Measurements from ENCODE around the gene GPLD1.
A peak's percentile ranks its signal among the peaks of the same experiment; 100 is the strongest.
"Not testable (repeated sequence)": the region's sequence is repeated elsewhere in the genome, so short reads cannot be mapped to it uniquely, and the experiment has no call there.

Gene GPLD1

DNA sequence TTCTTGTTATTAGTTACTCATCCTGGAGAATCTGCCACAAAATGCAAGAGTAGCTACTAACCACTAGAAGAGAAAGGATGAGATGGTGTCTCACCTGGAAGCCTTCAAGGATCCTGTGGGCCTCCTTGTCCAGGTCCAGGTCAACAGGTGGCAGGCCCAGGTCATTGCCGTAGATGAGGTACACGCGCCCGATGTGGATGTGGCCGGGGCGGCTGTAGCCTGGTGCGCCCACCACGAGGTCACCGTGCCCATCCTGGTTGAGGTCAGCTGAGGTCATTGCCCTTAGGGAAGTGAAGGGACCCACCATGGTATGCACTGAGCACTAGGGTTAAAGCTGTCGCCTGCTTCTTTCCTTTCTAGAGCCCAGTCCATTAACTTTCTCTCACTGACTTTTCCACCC is 35.5 kb downstream of the GPLD1 start:
- DNase-seq (ENCODE audit: low spot score), result no peak

DNA sequence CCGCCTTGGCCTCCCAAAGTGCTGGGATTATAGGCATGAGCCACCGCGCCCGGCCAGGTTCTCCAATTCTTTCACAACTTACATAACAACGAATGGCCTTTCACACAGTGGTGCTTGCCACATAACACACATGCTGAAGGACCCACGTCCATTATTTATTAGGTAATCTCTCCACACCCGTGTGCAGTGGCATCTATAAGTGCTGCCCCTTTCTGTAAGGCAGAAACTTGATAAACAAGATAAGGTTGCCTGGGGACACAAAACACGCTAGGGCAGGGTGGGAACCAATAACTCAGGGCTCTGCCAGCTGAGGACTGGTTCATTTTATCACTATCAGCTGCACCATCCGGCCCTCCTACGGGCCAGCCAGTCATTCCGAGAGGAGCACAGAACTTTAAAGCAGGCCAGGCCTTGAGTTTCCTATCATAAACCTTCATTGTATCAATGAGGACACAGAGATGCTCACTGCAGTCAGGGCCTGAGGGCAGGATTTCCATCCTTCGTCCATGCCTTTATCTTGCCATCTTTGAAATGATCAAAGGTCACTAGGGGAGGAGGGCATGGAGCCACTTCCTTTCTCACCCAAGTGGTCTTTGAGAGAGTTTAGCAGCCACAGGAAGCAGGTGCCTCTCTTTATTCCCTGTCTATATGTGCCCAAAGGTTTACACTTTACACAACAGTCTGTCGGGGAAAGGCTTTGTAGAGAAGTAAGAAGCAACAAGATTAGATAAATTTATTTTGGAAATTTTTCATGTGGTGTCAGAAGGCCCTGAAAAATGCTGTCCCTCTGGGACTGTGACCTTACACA is 37.6 kb downstream of the GPLD1 start:
- DNase-seq (ENCODE audit: low spot score), result no peak

DNA sequence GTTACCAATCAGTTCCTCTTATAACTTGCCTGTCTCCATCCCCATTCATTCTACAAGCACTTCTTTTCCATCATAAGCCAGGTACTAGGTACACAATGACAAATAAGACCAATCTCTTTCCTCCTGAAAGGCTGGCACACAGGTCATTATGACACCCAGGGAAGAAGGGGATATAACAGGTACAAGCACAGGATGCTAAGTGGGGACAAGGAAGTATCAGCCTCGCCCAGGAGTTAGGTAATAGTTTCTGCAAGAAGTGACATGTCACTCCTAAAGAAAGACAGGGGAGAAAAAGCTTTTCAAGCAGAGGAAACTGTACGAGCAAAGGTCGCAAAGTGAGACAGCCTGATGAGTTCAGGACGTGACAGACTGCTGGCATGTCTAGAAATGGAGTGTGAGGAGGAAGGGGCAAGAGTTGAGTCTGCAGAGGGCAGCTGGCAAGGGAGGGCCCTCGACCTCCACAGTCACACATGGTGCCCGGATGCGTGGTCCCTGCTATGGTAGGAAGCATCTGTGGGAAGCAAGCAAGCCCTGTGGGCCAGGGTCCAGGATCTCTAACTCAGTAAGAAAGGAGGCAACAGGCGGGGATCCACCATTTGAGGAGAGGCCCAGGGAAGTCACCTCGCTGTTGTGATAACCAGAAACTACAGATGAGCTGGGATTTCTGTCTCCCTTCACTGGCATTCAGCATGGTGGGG is 40.4 kb downstream of the GPLD1 start:
- no peak for DNase-seq (ENCODE audit: low spot score)

DNA sequence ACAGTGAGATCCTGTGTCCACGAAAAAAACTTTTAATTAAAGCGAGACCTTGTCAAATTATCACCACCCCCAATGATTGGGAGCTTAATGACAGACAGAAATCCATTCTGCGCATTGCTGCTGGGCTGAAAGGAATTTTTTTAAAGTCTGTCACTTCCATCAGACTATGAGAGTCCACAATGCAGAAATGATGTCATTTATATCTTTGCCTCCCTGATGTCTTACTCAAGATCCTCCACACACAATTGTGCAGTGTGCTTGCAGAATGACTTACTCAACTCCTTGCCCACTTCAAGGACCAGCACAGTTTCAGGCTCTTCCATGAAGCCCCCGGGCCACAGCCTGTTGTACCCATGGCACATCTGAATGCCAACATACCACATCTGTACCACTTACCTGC is 41.0 kb downstream of the GPLD1 start:
- DNase-seq (ENCODE audit: low spot score), result no peak

DNA sequence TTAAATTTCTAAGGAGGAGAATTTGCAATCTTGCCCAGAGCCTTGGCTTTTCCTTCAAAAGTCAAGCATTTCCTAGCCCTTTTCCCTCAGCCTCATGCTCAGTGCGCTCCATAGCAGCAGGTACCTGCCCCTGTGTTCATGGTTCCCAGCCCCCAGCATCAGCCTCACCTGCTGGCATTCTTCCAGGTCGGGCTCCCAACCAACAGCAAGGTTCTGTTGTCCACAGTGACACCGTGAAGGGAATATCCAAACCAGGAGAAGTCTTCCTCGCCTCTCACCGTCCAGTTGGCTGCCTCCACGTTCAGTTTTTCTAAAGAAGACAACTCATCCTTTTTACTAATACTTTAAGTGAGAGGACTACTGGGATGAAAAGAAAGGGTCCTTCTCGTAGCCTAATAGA is 42.7 kb downstream of the GPLD1 start:
- no peak for DNase-seq (ENCODE audit: low spot score)

DNA sequence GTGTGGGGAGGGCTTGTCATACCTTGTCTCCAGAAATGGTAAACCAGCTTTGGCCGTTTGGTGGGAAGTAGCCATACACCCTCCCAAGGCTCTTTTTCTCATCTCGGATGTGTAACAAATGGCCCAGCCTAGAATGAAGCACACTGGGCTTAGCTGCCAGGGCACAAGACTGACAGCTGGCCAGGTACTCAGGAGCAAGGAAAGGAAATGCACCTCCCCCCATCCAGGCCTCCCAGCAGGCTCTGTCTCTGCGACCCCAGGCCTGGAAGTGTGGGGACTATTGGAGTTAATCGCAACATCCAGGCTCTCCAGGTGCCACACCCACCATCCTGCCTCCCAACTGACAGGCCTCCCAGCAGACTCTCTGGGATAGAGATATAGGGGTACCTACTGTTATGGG is 43.7 kb downstream of the GPLD1 start:
- no peak for DNase-seq (ENCODE audit: low spot score)

DNA sequence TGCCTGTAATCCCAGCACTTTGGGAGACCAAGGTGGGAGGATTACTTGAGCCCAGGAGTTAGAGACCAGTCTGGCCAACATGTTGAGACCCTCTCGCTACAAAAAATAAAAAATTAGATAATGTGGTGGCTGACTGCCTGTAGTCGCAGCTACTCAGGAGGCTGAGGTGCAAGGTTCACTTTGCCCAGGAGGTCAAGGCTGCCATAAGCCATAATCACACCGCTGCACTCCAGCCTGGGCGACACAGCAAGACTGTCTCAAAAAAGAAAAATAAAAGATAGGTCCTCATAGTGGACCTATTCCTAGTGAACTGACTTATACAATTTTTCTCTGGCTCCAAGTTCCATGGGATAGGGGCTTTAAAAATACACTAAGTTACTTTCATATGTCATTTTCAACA is 44.8 kb downstream of the GPLD1 start:
- no peak for DNase-seq (ENCODE audit: low spot score)

DNA sequence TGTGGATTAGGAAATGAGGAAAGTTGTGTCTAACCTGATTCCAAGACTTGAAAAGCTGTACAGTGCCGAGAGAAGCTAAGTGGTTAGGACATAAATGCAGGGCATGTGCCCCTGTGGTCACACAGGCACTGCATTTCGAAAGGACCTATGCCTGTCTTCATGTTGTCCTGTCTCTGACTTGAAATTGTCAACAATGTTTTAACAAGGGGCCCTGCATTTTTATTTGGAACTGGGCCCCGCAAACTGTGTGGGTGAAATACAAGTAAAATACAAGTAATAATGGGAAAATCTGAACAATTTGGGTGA is 47.8 kb downstream of the GPLD1 start:
- DNase-seq (ENCODE audit: low spot score), result no peak

DNA sequence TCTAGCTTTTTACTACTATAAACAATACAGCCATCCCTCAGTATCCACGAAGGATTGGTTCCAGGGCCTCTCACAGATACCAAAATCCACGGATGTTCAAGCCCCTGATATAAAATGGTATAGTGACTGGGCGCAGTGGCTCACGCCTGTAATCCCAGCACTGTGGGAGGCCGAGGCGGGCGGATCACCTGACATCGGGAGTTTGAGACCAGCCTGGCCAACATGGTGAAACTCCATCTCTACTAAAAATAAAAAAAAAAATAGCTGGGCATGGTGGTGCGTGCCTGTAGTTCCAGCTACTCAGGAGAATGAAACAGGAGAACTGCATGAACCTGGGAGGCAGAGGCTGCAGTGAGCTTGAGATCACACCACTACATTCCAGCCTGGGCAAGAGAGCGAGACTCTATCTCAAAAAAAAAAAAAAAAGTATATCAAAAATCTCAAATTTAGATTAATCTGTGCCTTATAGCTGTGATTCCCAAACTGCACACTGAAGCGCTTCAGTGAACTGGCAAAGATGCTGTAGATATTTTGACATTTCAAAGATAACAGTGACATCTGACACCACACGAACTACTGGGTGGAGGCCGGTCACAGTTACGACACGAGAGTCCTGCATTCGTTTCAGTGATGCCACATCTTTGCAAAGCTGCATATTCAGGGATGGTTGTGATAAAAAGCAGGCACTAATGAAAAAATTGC is 48.3 kb downstream of the GPLD1 start:
- DNase-seq (ENCODE audit: low spot score), result no peak

DNA sequence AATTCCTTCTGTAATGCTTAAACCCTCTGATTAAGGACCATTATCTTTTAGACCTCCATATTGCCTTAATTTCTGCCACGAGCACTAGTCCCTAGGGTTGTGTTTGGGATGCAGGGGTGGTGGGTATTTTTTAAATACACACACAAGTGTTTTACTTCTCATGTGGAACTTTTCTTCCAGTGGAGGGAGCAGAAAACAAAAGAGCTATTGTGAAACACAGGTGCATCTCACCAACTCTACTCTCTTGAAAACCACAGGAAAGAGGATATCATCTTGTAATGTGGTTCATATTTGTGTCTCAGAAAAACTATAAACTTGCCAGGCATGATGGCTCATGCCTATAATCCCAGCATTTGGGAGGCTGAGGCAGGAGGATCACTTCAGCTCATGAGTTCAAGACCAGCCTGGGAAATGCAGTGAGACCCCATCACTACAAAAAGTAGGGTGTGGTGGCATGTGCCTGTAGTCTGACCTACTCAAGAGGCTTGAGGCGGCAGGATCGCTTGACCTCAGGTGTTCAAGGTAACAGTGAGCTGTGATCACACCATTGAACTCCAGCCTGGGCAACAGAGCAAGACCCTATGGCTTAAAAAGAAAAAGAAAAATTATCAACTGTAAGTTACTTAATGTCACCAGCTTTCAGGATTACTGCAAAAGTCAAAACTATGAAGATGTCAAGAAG is 49.4 kb downstream of the GPLD1 start:
- DNase-seq (ENCODE audit: low spot score), result no peak

DNA sequence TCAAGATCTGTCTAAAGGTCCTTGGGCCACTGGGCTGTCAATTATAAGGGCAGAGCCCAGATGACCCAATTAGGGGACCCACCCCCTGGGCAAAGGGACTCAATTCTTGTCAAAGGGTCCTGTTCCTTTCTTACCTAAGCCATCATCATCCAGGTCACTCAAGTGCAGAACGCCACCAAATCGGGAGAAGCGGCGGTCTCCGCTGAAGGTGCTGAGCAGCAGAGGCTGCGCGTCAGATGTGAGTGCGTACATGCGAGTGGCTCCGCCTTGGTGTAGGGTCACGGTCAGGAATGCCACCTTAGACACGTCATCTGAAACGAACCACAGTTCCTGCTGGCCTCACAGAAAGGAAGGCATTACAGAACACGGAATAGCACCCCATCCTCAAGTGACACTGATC is 52.4 kb downstream of the GPLD1 start:
- DNase-seq (ENCODE audit: low spot score), result no peak

DNA sequence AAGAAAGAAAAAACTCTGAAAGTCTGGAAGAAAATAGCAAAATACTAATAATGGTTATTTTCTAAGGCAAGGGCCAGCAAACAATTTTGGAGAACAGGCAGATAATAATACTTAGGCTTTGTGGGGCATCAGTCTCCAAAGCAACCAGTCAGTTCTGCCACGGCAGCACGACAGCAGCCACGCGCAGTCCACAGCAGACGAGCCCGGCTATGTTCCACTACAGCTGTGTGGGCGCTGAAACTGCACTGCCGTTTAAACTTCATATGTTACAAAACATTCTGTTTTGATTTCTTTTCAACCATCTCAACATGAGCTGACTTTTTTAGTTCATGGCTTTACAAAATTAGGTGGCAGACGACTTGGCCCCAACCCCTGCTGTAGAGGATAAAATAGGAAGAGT is 56.8 kb downstream of the GPLD1 start:
- DNase-seq (ENCODE audit: low spot score), result no peak

DNA sequence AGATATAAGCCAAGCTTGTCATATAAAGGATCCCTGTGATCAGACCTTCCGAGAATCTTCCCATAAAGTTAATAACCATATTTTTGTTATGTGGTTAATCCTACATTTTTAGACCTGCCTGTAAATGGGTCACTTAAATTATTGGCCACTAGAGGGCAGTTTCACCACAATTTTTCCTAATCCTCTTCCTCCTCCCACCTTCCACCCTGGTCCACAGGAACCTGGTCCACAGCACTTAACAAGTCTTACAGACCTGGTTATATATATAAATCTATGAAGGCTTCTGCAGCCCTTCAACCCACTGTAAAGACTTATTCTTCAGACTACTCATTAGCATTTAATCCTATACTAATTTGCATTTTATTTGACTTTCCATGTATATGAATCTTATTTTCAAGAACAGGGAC is 58.3 kb downstream of the GPLD1 start:
- DNase-seq (ENCODE audit: low spot score), result peak; percentile 61

DNA sequence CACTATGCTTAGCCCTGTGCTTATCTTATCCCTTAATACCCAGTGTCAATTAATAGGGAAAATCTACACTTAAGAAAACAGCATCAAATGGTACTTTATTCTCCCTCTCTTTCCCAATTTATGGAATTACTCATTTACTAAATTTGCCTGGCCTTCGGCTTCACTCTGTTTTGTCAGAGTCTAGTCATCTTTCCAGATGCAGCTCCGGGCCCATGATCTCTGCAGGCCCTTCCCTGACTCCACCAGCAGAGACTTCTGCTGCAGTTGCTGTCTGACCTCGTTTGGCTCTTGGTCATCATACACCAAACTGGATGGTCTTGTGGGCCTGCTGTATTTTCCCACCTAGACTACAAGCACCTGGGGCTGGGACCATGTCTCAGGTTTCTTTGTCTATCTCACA is 59.3 kb downstream of the GPLD1 start:
- no peak for DNase-seq (ENCODE audit: low spot score)

DNA sequence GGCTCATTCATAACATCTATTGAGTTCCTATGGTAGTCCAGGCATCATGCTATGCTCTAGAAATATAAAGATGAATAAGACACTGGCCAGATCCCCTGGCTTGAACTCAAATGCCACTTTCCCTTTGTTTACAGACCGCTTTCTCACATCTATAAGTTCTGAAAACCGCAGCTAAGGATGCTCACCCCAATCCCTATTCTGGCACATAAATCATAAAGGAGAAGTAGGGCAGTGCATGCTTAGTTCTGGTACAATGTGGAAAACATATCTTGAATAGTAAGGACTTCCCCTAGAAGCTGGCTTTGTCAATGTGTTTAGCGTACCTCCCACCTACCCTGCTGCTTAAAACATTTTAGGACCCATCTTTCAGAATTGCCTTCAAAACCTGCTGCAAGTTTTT is 60.2 kb downstream of the GPLD1 start:
- no peak for DNase-seq (ENCODE audit: low spot score)

DNA sequence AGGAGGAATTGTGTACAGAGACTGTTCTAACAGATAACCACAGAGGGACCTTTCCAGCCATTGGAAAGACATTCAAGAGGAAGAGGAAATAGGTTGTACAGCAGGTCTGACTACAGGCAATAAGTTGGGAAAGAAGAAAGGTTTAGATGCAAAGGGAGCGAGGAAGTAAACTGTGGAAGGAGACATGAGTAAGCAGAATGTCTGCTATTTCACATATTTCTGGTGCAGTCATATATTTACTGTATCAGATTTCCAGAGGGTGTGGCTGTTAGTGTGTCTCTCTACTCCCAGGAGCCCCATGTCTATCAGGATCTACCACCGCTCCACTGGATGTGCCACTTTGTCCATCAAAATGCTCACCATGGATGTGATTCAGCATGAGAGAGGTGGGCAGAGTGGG is 60.8 kb downstream of the GPLD1 start:
- no peak for DNase-seq (ENCODE audit: low spot score)

DNA sequence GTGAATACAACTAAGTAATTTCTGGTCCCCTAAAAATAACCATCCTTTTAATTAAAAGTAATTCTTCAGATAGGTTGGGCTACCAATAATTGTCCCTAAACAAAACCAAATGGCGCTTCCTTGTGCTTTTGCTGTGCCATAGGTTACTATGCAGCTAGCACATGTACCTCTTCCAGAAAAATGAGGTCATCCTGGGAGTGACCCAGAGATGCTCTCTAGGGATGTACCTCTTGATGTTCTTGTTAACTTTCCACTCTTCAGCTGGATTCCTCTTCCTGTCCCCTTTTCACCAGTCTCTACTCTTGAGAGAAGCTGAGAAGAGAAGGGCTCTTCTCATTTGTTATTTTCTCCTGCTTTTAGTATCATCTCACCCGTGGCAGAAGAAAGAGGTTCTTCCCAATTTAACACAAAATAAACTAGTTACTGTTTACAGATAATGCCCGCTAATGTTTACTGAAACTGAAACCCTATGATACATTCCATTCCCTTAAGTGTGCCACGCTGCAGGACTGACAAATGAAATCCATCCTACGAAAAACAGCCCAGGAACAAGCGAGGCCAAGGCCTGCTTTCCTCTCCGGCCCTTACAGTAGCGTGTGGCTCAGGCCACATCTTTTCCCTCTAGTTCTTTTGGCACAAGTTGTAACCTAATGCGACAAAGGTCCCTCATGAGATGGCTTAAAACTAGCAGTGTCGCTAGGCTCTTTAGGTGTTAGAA is 62.5 kb downstream of the GPLD1 start:
- DNase-seq (ENCODE audit: low spot score), result no peak

DNA sequence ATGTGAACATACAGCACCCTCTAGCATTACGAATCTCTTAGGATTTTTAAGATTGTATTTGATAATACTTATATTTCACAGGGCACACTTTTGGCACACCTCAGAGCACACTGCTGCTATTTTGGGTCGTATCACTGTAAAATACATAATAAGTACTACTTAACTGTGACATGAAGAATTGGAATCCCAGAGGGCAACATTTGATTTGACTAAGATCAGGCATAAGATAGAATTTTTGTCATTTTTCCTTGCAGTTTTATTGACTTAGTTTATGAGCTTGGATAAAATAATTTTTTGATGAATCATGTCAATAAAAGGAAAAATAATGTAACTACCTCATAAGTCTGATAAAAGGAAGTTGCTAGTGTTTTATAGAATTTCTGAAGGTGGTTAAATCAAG is 64.3 kb downstream of the GPLD1 start:
- no peak for DNase-seq (ENCODE audit: low spot score)

DNA sequence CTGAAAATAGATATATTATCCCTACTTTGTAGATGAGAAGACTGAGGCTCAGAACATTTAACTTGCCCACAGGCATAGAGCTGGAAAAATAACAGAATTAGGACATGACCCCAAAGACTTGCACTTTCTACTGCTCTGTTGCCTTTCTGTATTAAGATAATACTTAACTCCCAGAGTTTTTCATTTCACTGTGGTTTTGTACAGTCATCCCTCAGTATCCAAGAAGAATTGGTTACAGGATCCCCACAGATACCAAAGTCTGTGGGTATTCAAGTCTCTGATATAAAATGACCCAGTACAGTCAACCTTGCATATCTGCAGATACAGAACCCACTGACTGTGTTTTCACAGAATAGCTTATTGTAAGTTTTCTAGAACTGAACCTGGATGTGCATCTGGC is 69.9 kb downstream of the GPLD1 start:
- DNase-seq (ENCODE audit: low spot score), result no peak

DNA sequence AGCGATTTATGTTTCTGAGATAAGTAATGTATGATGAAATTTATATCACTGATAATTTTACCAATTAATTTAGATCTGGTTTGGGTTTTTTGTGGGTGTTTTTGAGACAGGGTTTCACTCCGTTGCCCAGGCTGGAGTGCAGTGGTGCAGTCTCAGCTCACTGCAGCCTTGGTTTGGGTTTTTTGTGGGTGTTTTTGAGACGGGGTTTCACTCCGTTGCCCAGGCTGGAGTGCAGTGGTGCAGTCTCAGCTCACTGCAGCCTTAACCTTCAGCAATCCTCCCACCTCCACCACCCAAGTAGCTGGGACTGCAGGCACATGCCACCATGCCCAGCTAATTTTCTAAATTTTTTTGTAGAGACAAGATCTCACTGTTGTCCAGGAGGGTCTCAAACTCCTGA is 73.6 kb downstream of the GPLD1 start:
- DNase-seq (ENCODE audit: low spot score), result no peak

DNA sequence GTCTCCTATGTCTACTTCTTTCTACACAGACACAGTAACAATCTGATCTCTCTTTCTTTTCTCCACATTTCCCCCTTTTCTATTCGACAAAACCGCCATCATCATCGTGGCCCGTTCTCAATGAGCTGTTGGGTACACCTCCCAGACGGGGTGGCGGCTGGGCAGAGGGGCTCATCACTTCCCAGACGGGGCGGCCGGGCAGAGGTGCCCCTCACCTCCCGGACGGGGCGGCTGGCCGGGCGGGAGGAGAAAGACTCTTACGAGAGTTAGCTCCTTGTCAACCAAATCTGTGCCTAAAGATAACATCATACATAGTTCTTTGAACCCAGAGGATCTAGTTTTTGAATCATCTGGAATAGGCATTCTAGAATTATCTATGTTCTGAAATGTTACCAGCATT is 74.8 kb downstream of the GPLD1 start:
- not testable (repeated sequence) for DNase-seq (ENCODE audit: low spot score)

DNA sequence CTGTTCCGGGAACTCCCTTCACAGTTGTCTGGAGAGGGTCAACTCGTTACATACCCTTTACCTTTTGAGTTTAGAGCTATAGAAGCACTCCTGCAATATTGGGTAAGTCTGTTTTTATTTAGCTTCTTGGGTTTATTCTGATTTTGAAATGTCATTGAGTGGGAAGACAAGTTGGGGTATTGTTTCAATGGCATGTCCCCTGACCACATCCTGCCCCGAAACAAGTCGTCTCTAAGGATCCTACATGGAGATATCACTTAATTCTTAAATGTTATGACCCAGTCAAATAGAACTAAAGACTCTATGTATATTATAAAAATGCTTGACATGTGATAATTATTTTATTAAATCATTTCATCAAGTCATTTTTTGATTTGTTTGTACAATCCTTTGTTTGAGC is 77.1 kb downstream of the GPLD1 start:
- no peak for DNase-seq (ENCODE audit: low spot score)
